A549 (cell line): ENCODE measurements around the gene FZD10. TPM values are rescaled to one million over a fixed set of nuclear protein-coding genes. Genes with fewer than 3 reads are reported as not detected.

Source experiments
- ATAC-seq, 2 experiments: fragments of 200-7000 bp in 1 of 2; fragments of >200 bp in 1 of 2; cut with Nextera tagmentation in 1 of 2; cut with Tn5 transposase in 1 of 2; 3 replicates each; pipeline versions ENCODE4 v1.8.0 to v1.9.1; 2018 to 2020; ENCODE audit warnings: mild to moderate bottlenecking in 1 of 2, moderate library complexity in 1 of 2
- CTCF ChIA-PET: fragments of 300-600 bp; sonication (Branson Sonifier 250); formaldehyde crosslinking; extraction: SDS; loops from one replicate; lab custom pipeline; 2021; ENCODE audit warnings: antibody characterized with exemption, inconsistent platforms; lab: Yijun Ruan, JAX
- POLR2A ChIA-PET: fragments of 350-600 bp; formaldehyde crosslinking; extraction: SDS; loops from one replicate; lab custom pipeline; 2021; ENCODE audit warnings: antibody characterized with exemption, inconsistent platforms; lab: Yijun Ruan, JAX
- DNase-seq, 2 experiments: peaks; one replicate each; pipeline versions ENCODE4 v3.0.0 to v3.0.0-alpha.2; 2011 to 2016; ENCODE audit warnings: low read depth in 1 of 2, low spot score in 1 of 2
- FAIRE-seq: peaks from 2 replicates; lab custom pipeline; 2011; peaks lifted over from hg19 to GRCh38; lab: Jason Lieb, UNC
- H3K27ac ChIP-seq, 2 experiments: fragments of >200 bp; sonication (Bioruptor Twin); formaldehyde crosslinking; 3 replicates each; pipeline ENCODE4 v1.5.1; 2016 to 2017
- H3K4me1 ChIP-seq: fragments of >200 bp; sonication (Bioruptor Twin); formaldehyde crosslinking; 3 replicates; pipeline ENCODE4 v1.6.1; 2016
- H3K4me2 ChIP-seq: fragments of >200 bp; sonication (Bioruptor Twin); formaldehyde crosslinking; 3 replicates; pipeline ENCODE4 v1.6.1; 2016
- H3K4me3 ChIP-seq: fragments of >200 bp; sonication (Bioruptor Twin); formaldehyde crosslinking; 3 replicates; pipeline ENCODE4 v1.5.1; 2016
- H3K9me3 ChIP-seq: fragments of >200 bp; sonication (Bioruptor Twin); formaldehyde crosslinking; 3 replicates; pipeline ENCODE4 v1.6.1; 2016
- ATOH8 ChIP-seq: fragments of 250-450 bp; sonication (Bioruptor Pico); IDR thresholded peaks from 2 replicates; pipeline ENCODE4 v1.5.0; 2020; ENCODE audit warnings: low read depth, mild to moderate bottlenecking, moderate library complexity
- BCL3 ChIP-seq: fragments of >200 bp; sonication (Bioruptor Twin); formaldehyde crosslinking; IDR thresholded peaks from 3 replicates; pipeline ENCODE4 v1.6.1; 2016
- CBX8 ChIP-seq: fragments of 200-600 bp; sonication (generic); IDR thresholded peaks from 2 replicates; pipeline ENCODE4 v1.6.1; 2016
- CHD2 ChIP-seq: fragments of 150-350 bp; IDR thresholded peaks from 2 replicates; pipeline ENCODE4 v1.6.1; 2014; ENCODE audit warnings: low read length; ENCODE audit not compliant: partially characterized antibody
- CHD4 ChIP-seq: fragments of 200-600 bp; sonication (generic); IDR thresholded peaks from 2 replicates; pipeline ENCODE4 v1.6.1; 2016; ENCODE audit warnings: antibody characterized with exemption, mild to moderate bottlenecking, borderline replicate concordance
- E2F6 ChIP-seq: IDR thresholded peaks from 2 replicates; pipeline ENCODE4 v1.6.1; 2012; ENCODE audit warnings: low read depth, borderline replicate concordance
- EHF ChIP-seq: fragments of 250-450 bp; sonication (Bioruptor Pico); IDR thresholded peaks from 2 replicates; pipeline ENCODE4 v1.5.0; 2020; ENCODE audit warnings: mild to moderate bottlenecking
- FOSB ChIP-seq: fragments of 250-450 bp; sonication (Bioruptor Pico); IDR thresholded peaks from 2 replicates; pipeline ENCODE4 v1.5.0; 2020; ENCODE audit warnings: mild to moderate bottlenecking, moderate library complexity
- HES2 ChIP-seq: fragments of >200 bp; sonication (Bioruptor Twin); formaldehyde crosslinking; IDR thresholded peaks from 2 replicates; pipeline ENCODE4 v1.6.1; 2016
- HMGXB4 ChIP-seq: fragments of 250-450 bp; sonication (Bioruptor Pico); IDR thresholded peaks from 2 replicates; pipeline ENCODE4 v1.5.0; 2021; ENCODE audit warnings: mild to moderate bottlenecking, moderate library complexity, borderline replicate concordance
- HOXB13 ChIP-seq: fragments of 250-450 bp; sonication (Bioruptor Pico); IDR thresholded peaks from 2 replicates; pipeline ENCODE4 v1.5.0; 2020; ENCODE audit warnings: low read depth, mild to moderate bottlenecking, moderate library complexity
- HOXB5 ChIP-seq: fragments of 250-450 bp; sonication (Bioruptor Pico); IDR thresholded peaks from 2 replicates; pipeline ENCODE4 v1.5.0; 2020; ENCODE audit warnings: mild to moderate bottlenecking, moderate library complexity
- JUN ChIP-seq, 2 experiments: fragments of >200 bp; sonication (Bioruptor Twin); formaldehyde crosslinking; IDR thresholded peaks; 2 replicates in 1 of 2; 3 replicates in 1 of 2; pipeline ENCODE4 v1.6.1; 2016 to 2017
- KDM1A ChIP-seq: fragments of 200-600 bp; sonication (generic); IDR thresholded peaks from 2 replicates; pipeline ENCODE4 v1.6.1; 2016; ENCODE audit warnings: low read depth, mild to moderate bottlenecking
- MYC ChIP-seq: IDR thresholded peaks from 2 replicates; pipeline ENCODE4 v1.6.1; 2012; ENCODE audit warnings: mild to moderate bottlenecking, inconsistent platforms, low read length, improper control_type of control experiment, borderline replicate concordance
- NPAS2 ChIP-seq: fragments of 250-450 bp; sonication (Bioruptor Pico); IDR thresholded peaks from 2 replicates; pipeline ENCODE4 v1.8.0; 2022; ENCODE audit warnings: mild to moderate bottlenecking, moderate library complexity, borderline replicate concordance
- PBX3 ChIP-seq: IDR thresholded peaks from 2 replicates; pipeline ENCODE4 v1.6.1; 2012
- POLR2A ChIP-seq: IDR thresholded peaks from 2 replicates; pipeline ENCODE4 v1.6.1; 2012; ENCODE audit warnings: mild to moderate bottlenecking, low read length
- POLR2AphosphoS2 ChIP-seq: conservative IDR thresholded peaks from 2 replicates; pipeline ENCODE4 v1.6.1; 2012; ENCODE audit warnings: low read length, improper control_type of control experiment, inconsistent platforms
- RARB ChIP-seq: fragments of 250-450 bp; sonication (Bioruptor Pico); IDR thresholded peaks from 2 replicates; pipeline ENCODE4 v1.8.0; 2021; ENCODE audit warnings: mild to moderate bottlenecking, moderate library complexity
- SMC3 ChIP-seq: fragments of >200 bp; sonication (Bioruptor Twin); formaldehyde crosslinking; IDR thresholded peaks from 3 replicates; pipeline ENCODE4 v1.6.1; 2018; ENCODE audit warnings: inconsistent platforms
- SREBF2 ChIP-seq: fragments of 450-650 bp; IDR thresholded peaks from 2 replicates; pipeline ENCODE4 v1.6.1; 2014; ENCODE audit warnings: mild to moderate bottlenecking, moderate library complexity
- USF2 ChIP-seq: fragments of 450-650 bp; IDR thresholded peaks from 2 replicates; pipeline ENCODE4 v1.6.1; 2014; ENCODE audit warnings: antibody characterized with exemption
- ZC3H11A ChIP-seq: fragments of 450-650 bp; IDR thresholded peaks from 2 replicates; pipeline ENCODE4 v1.6.1; 2014; ENCODE audit warnings: antibody characterized with exemption, mild to moderate bottlenecking
- ZNF302 ChIP-seq: fragments of 250-450 bp; sonication (Bioruptor Pico); IDR thresholded peaks from 2 replicates; pipeline ENCODE4 v1.9.0; 2021; ENCODE audit warnings: inconsistent platforms, mild to moderate bottlenecking, moderate library complexity
- WGBS: methylation state at CpG from one replicate; pipeline ENCODE4 v1.1.6; 2017; ENCODE audit errors: missing lambda C conversion rate; 5-methylcytosine and 5-hydroxymethylcytosine counted together
- polyA plus RNA-seq, 4 experiments: library from polyadenylated mRNA; depleted of rRNA in 3 of 4; stranded (reverse); fragments of >200 nt; fragmentation: RNase III in 1 of 4; extraction: RNeasy Plus Mini Kit Qiagen cat#74134 plus additional on column Dnase treatment in 1 of 4; gene quantifications; 2 replicates in 3 of 4; 3 replicates in 1 of 4; pipeline ENCODE4 v1.2.3, GENCODE V29; 2011 to 2017

The FZD10 gene
- polyA plus RNA-seq, 2 of the 4 experiments (the other 2 are of a cell fraction): not detected

GRCh38 chr12:130178282-130178681, 16.0 kb downstream of the FZD10 start:
- ATAC-seq (no peak), FAIRE-seq (no peak), DNase-seq (no peak)
- H3K27ac ChIP-seq: no peak overlapping the region
- CTCF ChIA-PET: interaction anchor here (0.6 kb wide), 1 partner anchor 12 kb away, joined by 3 read pairs; no protein-coding TSS in a partner anchor
- H3K4me3 ChIP-seq: no peak overlapping the region
- POLR2A ChIA-PET: no interaction called here
- no peaks in the 10 kb centered on the region for H3K4me1 ChIP-seq
- no peak for TF ChIP-seq BCL3
- WGBS: 32% methylated on average over 7 of the region's 7 CpGs
- H3K4me2 ChIP-seq: no peak overlapping the region
- 0 out of 3 replicates have a peak, but pooled peaks cover 3% of the 10 kb centered on the region for H3K9me3 ChIP-seq

- no peak for TF ChIP-seq POLR2AphosphoS2
- no peak for TF ChIP-seq MYC
- no peak for TF ChIP-seq HMGXB4 (CRISPR knock-in tag)
- no peak for TF ChIP-seq BCL3
- no peak for TF ChIP-seq EHF (CRISPR knock-in tag)
- TF ChIP-seq KDM1A: no peak
- no peak for TF ChIP-seq NPAS2 (CRISPR knock-in tag)
- no peak for TF ChIP-seq HOXB5 (CRISPR knock-in tag)
- TF ChIP-seq USF2: no peak
- TF ChIP-seq HES2: no peak
- no peak for TF ChIP-seq SMC3
- no peak for TF ChIP-seq POLR2A
- TF ChIP-seq ATOH8 (CRISPR knock-in tag): no peak
- no peak for TF ChIP-seq JUN (IDR thresholded peaks at IDR 0.05)
- no peak for TF ChIP-seq RARB
- no peak for TF ChIP-seq E2F6
- H3K4me1 ChIP-seq: no peaks in the 10 kb centered on the region
- CTCF ChIA-PET: no interaction called here
- no peak for DNase-seq
- peaks cover 3% of the 10 kb centered on the region; the same call in 1 of the 3 replicates for H3K9me3 ChIP-seq
- no peak for ATAC-seq
- no peak overlapping the region for H3K4me2 ChIP-seq
- WGBS: 19% methylated on average over 7 of the region's 7 CpGs
- POLR2A ChIA-PET: no interaction called here
- no peak overlapping the region for H3K4me3 ChIP-seq
- FAIRE-seq: no peak
- no peak overlapping the region for H3K27ac ChIP-seq
Measured at GRCh38 chr12:130179191-130179590, 16.9 kb downstream of the FZD10 start.

GRCh38 chr12:130179621-130180020, 17.4 kb downstream of the FZD10 start:
- no peak overlapping the region for H3K4me2 ChIP-seq
- no peak for ATAC-seq
- DNase-seq: no peak
- ChIA-PET POLR2A (no interaction called here), CTCF (no interaction called here)
- FAIRE-seq: no peak
- H3K4me1 ChIP-seq: no peaks in the 10 kb centered on the region
- peaks cover 3% of the 10 kb centered on the region; the same call in 1 of the 3 replicates for H3K9me3 ChIP-seq
- H3K4me3 ChIP-seq: no peak overlapping the region
- WGBS: 22% methylated on average over 8 of the region's 11 CpGs
- no peak overlapping the region for H3K27ac ChIP-seq
- TF ChIP-seq FOSB (CRISPR knock-in tag) (no peak), CHD4 (no peak), CHD2 (no peak), ZC3H11A (no peak), HMGXB4 (CRISPR knock-in tag) (no peak), PBX3 (no peak), HOXB13 (CRISPR knock-in tag) (no peak), CBX8 (no peak), SREBF2 (no peak), NPAS2 (CRISPR knock-in tag) (no peak), ZNF302 (CRISPR knock-in tag) (no peak)
